RWPE1 (cell line): Measurements from ENCODE around the gene TNS3.

ENCODE experiments used
- CTCF ChIA-PET: fragments of 350-600 bp; sonication (Branson Sonifier 250); formaldehyde crosslinking; extraction: SDS; loops from one replicate; lab custom pipeline; 2021; lab: Yijun Ruan, JAX
- POLR2A ChIA-PET: fragments of 400-600 bp; formaldehyde crosslinking; extraction: SDS; loops from one replicate; lab custom pipeline; 2020; ENCODE audit warnings: antibody characterized with exemption; ENCODE audit not compliant: low non-redundant PET; lab: Yijun Ruan, JAX
- DNase-seq: peaks from one replicate; pipeline ENCODE4 v3.0.0; 2012; ENCODE audit warnings: low spot score
- H3K27ac ChIP-seq: fragments of 450-650 bp; 2 replicates; pipeline ENCODE4 v1.5.1; 2017
- CTCF ChIP-seq: fragments of 450-650 bp; conservative IDR thresholded peaks from 2 replicates; pipeline ENCODE4 v1.5.1; 2017; ENCODE audit warnings: low read depth, mild to moderate bottlenecking

The TNS3 gene

GRCh38 chr7:47288060-47288459 lies 293.9 kb downstream of the TNS3 start:
- no peak for DNase-seq
- CTCF ChIA-PET: no interaction called here

DNA sequence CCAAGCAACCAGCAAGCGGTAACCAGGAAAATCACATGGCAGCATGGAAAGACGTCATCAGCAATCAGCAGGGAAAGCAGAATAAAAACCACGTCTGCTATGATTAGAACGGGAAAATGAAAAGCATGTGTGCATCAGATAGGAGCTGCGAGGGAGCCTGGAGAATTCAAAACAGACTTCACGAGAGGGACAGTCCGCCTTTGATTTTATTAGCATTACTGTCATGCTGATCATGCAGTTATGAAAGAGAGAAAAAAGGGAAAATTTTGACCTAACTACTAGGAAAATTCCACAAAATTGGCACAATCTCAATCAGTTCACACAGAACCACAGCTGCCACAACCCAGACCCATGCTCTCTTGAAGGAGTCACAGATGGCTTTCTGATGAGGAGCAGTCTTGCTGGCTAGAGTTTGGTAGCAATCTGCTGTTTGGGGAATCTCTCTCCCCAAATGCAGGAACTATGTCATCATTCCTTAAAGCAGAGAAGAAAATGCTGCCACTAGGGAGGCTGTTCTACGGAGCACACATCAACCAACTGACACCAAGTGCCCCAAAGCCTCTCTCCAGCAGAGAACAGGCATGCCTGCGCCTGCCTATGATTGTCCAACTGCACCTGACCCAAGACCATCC lies 295.9 kb downstream of the TNS3 start:
- POLR2A ChIA-PET: no interaction called here
- H3K27ac ChIP-seq: no peak overlapping the region
- CTCF ChIA-PET: interaction anchor here (0.7 kb wide), 1 partner anchor 10 kb away, joined by 3 read pairs; no protein-coding TSS in a partner anchor
- no peak for TF ChIP-seq CTCF
- no peak for DNase-seq

More at GRCh38 chr7:47288060-47288459, 293.9 kb downstream of the TNS3 start:
- no peak for TF ChIP-seq CTCF
- POLR2A ChIA-PET: no interaction called here
- H3K27ac ChIP-seq: no peak overlapping the region

GRCh38 chr7:47284691-47285635 lies 296.9 kb downstream of the TNS3 start:
- ChIA-PET POLR2A (no interaction called here), CTCF (interaction anchor here (0.6 kb wide), 2 partner anchors 34 to 95 kb away, joined by 3 read pairs; no protein-coding TSS in a partner anchor)
- TF ChIP-seq CTCF: no peak
- DNase-seq: no peak
- H3K27ac ChIP-seq: no peak overlapping the region

- POLR2A ChIA-PET: no interaction called here
- CTCF ChIA-PET: no interaction called here
- DNase-seq: peak; percentile 71
Observed at GRCh38 chr7:47283497-47284131, 298.3 kb downstream of the TNS3 start.

GRCh38 chr7:47282790-47283496 lies 299.0 kb downstream of the TNS3 start:
- no peak overlapping the region for H3K27ac ChIP-seq
- no peak for DNase-seq
- POLR2A ChIA-PET: no interaction called here
- CTCF ChIA-PET: interaction anchor here (0.6 kb wide), 1 partner anchor 242 kb away, joined by 5 read pairs; no protein-coding TSS in a partner anchor
- TF ChIP-seq CTCF: no peak

More at GRCh38 chr7:47283497-47284131, 298.3 kb downstream of the TNS3 start:
- peak overlapping the region; percentile 27 for H3K27ac ChIP-seq
- no peak for TF ChIP-seq CTCF
